HepG2 (cell line): ENCODE data around the gene HOXA10. TPM values are rescaled to one million over a fixed set of nuclear protein-coding genes. Genes with fewer than 3 reads are reported as not detected.

Experiments
- ATAC-seq: fragments of 200-7000 bp; cut with Tn5 transposase; 3 replicates; pipeline ENCODE4 v1.9.1; 2020; ENCODE audit warnings: mild to moderate bottlenecking, moderate library complexity
- BruUV-seq: library from RNA; stranded (reverse); fragments of 400-500 nt; replicated peaks from 2 replicates; lab custom pipeline; 2021; lab: Mats Ljungman, UMichigan
- CTCF ChIA-PET: fragments of 300-600 bp; formaldehyde crosslinking; extraction: SDS; loops from one replicate; lab custom pipeline; 2021; ENCODE audit warnings: low total read pairs, inconsistent platforms, low intra/inter-chr PET ratio; lab: Yijun Ruan, JAX
- POLR2A ChIA-PET: fragments of 350-600 bp; sonication (Branson Sonifier 250); formaldehyde crosslinking; loops from one replicate; lab custom pipeline; 2020; ENCODE audit warnings: antibody characterized with exemption, inconsistent platforms; lab: Yijun Ruan, JAX
- DNase-seq: peaks from one replicate; pipeline ENCODE4 v3.0.0-alpha.2; 2015; ENCODE audit warnings: low spot score
- FAIRE-seq: peaks from 3 replicates; lab custom pipeline; 2011; peaks lifted over from hg19 to GRCh38; lab: Jason Lieb, UNC
- H2AFZ ChIP-seq: one replicate; pipeline ENCODE4 v1.6.1; 2011; ENCODE audit warnings: low read length, inconsistent platforms
- H3K27ac ChIP-seq: fragments of 300-600 bp; 3 replicates; pipeline ENCODE4 v1.8.0; 2011; ENCODE audit warnings: mixed run types, mild to moderate bottlenecking, mixed read lengths, low read length, inconsistent platforms; ENCODE audit not compliant: insufficient read depth; ENCODE audit errors: extremely low read length
- H3K27me3 ChIP-seq, 2 experiments: fragments of 200-600 bp in 1 of 2; 2 replicates in 1 of 2; 3 replicates in 1 of 2; pipeline versions ENCODE4 v1.6.0 to v1.8.0; 2011; ENCODE audit warnings: low read length in 2 of 2, mild to moderate bottlenecking in 2 of 2, moderate library complexity in 2 of 2, inconsistent platforms in 1 of 2; ENCODE audit not compliant: insufficient read depth in 2 of 2, control insufficient read depth in 1 of 2
- H3K36me3 ChIP-seq, 2 experiments: fragments of 200-600 bp in 1 of 2; replicated peaks in 1 of 2; 2 replicates in 1 of 2; 3 replicates in 1 of 2; pipeline versions ENCODE4 v1.5.1 to v1.8.0; 2011; ENCODE audit warnings: low read length in 2 of 2, inconsistent platforms in 1 of 2; ENCODE audit not compliant: insufficient read depth in 2 of 2, control insufficient read depth in 1 of 2
- H3K4me1 ChIP-seq: 2 replicates; pipeline ENCODE4 v1.5.1; 2012; ENCODE audit warnings: low read length, inconsistent platforms; ENCODE audit not compliant: insufficient read depth
- H3K4me2 ChIP-seq: 2 replicates; pipeline ENCODE4 v1.6.0; 2011; ENCODE audit warnings: low read depth, low read length, inconsistent platforms
- H3K4me3 ChIP-seq, 3 experiments: fragments of 200-600 bp in 1 of 3; sonication (generic), shearing (Covaris generic) in 1 of 3; replicated peaks in 1 of 3; 2 replicates each; pipeline ENCODE4 v1.5.1; 2011 to 2016; ENCODE audit warnings: low read length in 3 of 3, inconsistent platforms in 2 of 3, low read depth in 2 of 3, mild to moderate bottlenecking in 2 of 3, control low read depth in 1 of 3, mixed read lengths in 1 of 3; ENCODE audit not compliant: insufficient read depth in 1 of 3
- H3K79me2 ChIP-seq: one replicate; pipeline ENCODE4 v1.6.1; 2011; ENCODE audit warnings: low read length, inconsistent platforms; ENCODE audit not compliant: insufficient read depth
- H3K9ac ChIP-seq: 2 replicates; pipeline ENCODE4 v1.6.0; 2011; ENCODE audit warnings: mild to moderate bottlenecking, low read depth, low read length, inconsistent platforms; ENCODE audit not compliant: insufficient read depth
- H3K9me3 ChIP-seq: 2 replicates; pipeline ENCODE4 v1.5.1; 2012; ENCODE audit warnings: mild to moderate bottlenecking, low read length
- H4K20me1 ChIP-seq: 2 replicates; pipeline ENCODE4 v1.6.0; 2011; ENCODE audit warnings: inconsistent platforms, mild to moderate bottlenecking, low read length, moderate library complexity; ENCODE audit not compliant: insufficient read depth
- IRF2 ChIP-seq: IDR thresholded peaks from 2 replicates; pipeline ENCODE4 v1.6.1; 2018; ENCODE audit warnings: missing genetic modification reagents, missing compliant biosample characterization
- MATR3 ChIP-seq: sonication (generic); formaldehyde crosslinking; IDR thresholded peaks from 2 replicates; pipeline ENCODE4 v1.4.0; 2020; ENCODE audit warnings: missing genetic modification reagents
- MEIS2 ChIP-seq: sonication (generic); formaldehyde crosslinking; IDR thresholded peaks from 2 replicates; pipeline ENCODE4 v1.9.0; 2021; ENCODE audit warnings: mild to moderate bottlenecking, missing genetic modification reagents
- NBN ChIP-seq: fragments of 450-650 bp; conservative IDR thresholded peaks from 2 replicates; pipeline ENCODE4 v1.6.1; 2017
- ONECUT2 ChIP-seq: sonication (generic); formaldehyde crosslinking; IDR thresholded peaks from 2 replicates; pipeline ENCODE4 v1.4.0; 2020; ENCODE audit warnings: missing genetic modification reagents
- ZNF557 ChIP-seq: sonication (generic); formaldehyde crosslinking; IDR thresholded peaks from 2 replicates; pipeline ENCODE4 v1.4.0; 2020; ENCODE audit warnings: missing genetic modification reagents
- ZNF790 ChIP-seq: sonication (generic); formaldehyde crosslinking; IDR thresholded peaks from 2 replicates; pipeline ENCODE4 v1.8.0; 2022; ENCODE audit warnings: missing genetic modification reagents, mild to moderate bottlenecking, borderline replicate concordance
- WGBS: methylation state at CpG from one replicate; pipeline ENCODE4 v1.1.6; 2017; ENCODE audit warnings: low lambda C conversion rate; 5-methylcytosine and 5-hydroxymethylcytosine counted together
- in situ Hi-C: cut with HindIII; loops from 2 replicates; pipeline ENCODE4 v1.10.0; 2017; ENCODE audit warnings: low pct_unique_long_range_greater_than_20kb; ENCODE audit not compliant: extremely low pct_ligation_motif_present
- intact Hi-C: fragments of 100-400 bp; cut with micrococcal nuclease; formaldehyde crosslinking; loops from one replicate; pipeline ENCODE4 v1.10.0; 2022; ENCODE audit not compliant: unreplicated experiment
- polyA plus RNA-seq, 8 experiments: library from polyadenylated mRNA; depleted of rRNA in 3 of 8; stranded (reverse) in 7 of 8; unstranded in 1 of 8; fragments of >200 nt; fragmentation: Illumina TruSeq in 4 of 8; extraction: Trizol in 4 of 8; gene quantifications; 2 replicates each; pipeline versions ENCODE4 v1.2.1 to v1.2.3, GENCODE V29; 2011 to 2016; ENCODE audit warnings: low read depth in 4 of 8, missing spikeins in 1 of 8, mixed read lengths in 1 of 8; ENCODE audit not compliant: insufficient read depth in 1 of 8
- total RNA-seq, 5 experiments: library from RNA; depleted of rRNA; stranded (reverse); fragments of >200 nt; fragmentation: Illumina TruSeq; extraction: Trizol; gene quantifications; 2 replicates each; pipeline ENCODE4 v1.2.3, GENCODE V29; 2016; ENCODE audit warnings: low read depth in 1 of 5
- TF ChIP-seq, protein P1 (sequence below): sonication (generic); formaldehyde crosslinking; IDR thresholded peaks from 2 replicates; pipeline ENCODE4 v1.4.0; 2020; ENCODE audit warnings: missing genetic modification reagents
- TF ChIP-seq, protein P2 (sequence below): sonication (generic); formaldehyde crosslinking; IDR thresholded peaks from 2 replicates; pipeline ENCODE4 v1.4.0; 2020; ENCODE audit warnings: missing genetic modification reagents, borderline replicate concordance

Gene HOXA10
- total and polyA plus RNA-seq, 2 of the 13 experiments (the other 11 are each of a cell fraction or from before 2014, with no cell fraction given), result not detected

DNA sequence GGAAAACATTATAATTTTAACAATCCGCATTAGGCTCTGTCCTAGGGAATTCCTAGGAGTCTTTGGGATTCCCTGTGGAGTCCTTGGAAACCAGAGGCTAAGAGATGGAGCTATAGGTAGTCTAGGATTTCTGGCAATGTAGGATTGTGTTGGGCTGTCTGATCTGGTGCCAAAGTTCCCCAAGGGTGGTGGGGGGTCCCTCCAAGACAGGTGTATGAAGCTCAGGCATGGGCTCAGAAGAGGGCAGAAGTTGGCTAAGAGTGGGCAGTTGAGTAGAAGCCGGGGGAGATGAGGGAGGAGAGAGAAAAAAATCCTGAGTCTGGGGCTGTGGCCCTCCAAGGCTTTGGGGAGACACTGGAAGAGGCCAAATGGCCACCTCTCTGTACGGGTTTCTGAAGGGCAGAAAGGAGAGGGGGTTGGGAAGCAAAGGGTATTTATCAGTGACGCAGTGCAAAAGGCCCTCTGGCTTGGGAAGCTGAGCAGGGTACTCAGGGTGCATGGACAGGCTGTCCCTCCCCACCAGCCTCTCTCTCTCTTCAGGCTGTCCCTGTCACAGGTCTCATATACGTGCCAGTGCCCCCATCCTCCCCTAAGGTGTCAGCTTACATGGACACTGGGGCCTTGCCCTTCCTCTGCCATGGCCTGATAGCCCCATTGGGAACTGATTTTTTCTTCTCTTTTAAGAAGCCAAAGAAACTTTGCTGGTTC is 27.5 kb downstream of the HOXA10 start:
- no peak overlapping the region for H2AFZ ChIP-seq
- in situ Hi-C loops (no loop called here), intact Hi-C loops (no loop called here)
- POLR2A ChIA-PET, result no interaction called here
- H3K27me3 ChIP-seq, result peaks cover 0 to 6% of the 10 kb centered on the region in 2 experiments; a peak in 1 of 5 replicates
- ATAC-seq (no peak), DNase-seq (no peak), FAIRE-seq (no peak)
- 96% methylated on average over 5 of the region's 5 CpGs for WGBS
- CTCF ChIA-PET, result no interaction called here
- H3K4me3 ChIP-seq, result no peak overlapping the region
- no peak overlapping the region for H3K4me2 ChIP-seq
- H3K4me1 ChIP-seq, result peaks cover 30% of the 10 kb centered on the region
- no peaks in the 10 kb centered on the region for H4K20me1 ChIP-seq
- H3K79me2 ChIP-seq, result peaks cover 5% of the 10 kb centered on the region
- no peak overlapping the region for H3K9ac ChIP-seq
- H3K9me3 ChIP-seq, result no peaks in the 10 kb centered on the region
- no peaks in the 10 kb centered on the region; a peak in 2 of 5 replicates for H3K36me3 ChIP-seq
- H3K27ac ChIP-seq, result no peak overlapping the region
- no TSS peak for BruUV-seq
- TF ChIP-seq ONECUT2 (CRISPR knock-in tag), result no peak
- TF ChIP-seq, protein P1, sequence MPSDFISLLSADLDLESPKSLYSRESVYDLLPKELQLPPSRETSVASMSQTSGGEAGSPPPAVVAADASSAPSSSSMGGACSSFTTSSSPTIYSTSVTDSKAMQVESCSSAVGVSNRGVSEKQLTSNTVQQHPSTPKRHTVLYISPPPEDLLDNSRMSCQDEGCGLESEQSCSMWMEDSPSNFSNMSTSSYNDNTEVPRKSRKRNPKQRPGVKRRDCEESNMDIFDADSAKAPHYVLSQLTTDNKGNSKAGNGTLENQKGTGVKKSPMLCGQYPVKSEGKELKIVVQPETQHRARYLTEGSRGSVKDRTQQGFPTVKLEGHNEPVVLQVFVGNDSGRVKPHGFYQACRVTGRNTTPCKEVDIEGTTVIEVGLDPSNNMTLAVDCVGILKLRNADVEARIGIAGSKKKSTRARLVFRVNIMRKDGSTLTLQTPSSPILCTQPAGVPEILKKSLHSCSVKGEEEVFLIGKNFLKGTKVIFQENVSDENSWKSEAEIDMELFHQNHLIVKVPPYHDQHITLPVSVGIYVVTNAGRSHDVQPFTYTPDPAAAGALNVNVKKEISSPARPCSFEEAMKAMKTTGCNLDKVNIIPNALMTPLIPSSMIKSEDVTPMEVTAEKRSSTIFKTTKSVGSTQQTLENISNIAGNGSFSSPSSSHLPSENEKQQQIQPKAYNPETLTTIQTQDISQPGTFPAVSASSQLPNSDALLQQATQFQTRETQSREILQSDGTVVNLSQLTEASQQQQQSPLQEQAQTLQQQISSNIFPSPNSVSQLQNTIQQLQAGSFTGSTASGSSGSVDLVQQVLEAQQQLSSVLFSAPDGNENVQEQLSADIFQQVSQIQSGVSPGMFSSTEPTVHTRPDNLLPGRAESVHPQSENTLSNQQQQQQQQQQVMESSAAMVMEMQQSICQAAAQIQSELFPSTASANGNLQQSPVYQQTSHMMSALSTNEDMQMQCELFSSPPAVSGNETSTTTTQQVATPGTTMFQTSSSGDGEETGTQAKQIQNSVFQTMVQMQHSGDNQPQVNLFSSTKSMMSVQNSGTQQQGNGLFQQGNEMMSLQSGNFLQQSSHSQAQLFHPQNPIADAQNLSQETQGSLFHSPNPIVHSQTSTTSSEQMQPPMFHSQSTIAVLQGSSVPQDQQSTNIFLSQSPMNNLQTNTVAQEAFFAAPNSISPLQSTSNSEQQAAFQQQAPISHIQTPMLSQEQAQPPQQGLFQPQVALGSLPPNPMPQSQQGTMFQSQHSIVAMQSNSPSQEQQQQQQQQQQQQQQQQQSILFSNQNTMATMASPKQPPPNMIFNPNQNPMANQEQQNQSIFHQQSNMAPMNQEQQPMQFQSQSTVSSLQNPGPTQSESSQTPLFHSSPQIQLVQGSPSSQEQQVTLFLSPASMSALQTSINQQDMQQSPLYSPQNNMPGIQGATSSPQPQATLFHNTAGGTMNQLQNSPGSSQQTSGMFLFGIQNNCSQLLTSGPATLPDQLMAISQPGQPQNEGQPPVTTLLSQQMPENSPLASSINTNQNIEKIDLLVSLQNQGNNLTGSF (CRISPR knock-in tag), result no peak
- no peak for TF ChIP-seq IRF2 (CRISPR knock-in tag)
- TF ChIP-seq ZNF557 (CRISPR knock-in tag), result no peak
- no peak for TF ChIP-seq MATR3 (CRISPR knock-in tag)
- TF ChIP-seq, protein P2, sequence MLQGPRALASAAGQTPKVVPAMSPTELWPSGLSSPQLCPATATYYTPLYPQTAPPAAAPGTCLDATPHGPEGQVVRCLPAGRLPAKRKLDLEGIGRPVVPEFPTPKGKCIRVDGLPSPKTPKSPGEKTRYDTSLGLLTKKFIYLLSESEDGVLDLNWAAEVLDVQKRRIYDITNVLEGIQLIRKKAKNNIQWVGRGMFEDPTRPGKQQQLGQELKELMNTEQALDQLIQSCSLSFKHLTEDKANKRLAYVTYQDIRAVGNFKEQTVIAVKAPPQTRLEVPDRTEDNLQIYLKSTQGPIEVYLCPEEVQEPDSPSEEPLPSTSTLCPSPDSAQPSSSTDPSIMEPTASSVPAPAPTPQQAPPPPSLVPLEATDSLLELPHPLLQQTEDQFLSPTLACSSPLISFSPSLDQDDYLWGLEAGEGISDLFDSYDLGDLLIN (CRISPR knock-in tag), result no peak
- TF ChIP-seq MEIS2 (CRISPR knock-in tag), result no peak
- no peak for TF ChIP-seq ZNF790 (CRISPR knock-in tag)
- TF ChIP-seq NBN, result no peak
